GM18526 (cell line): ENCODE data around the gene DCDC2.

Experiments
- POLR2A ChIP-seq: IDR thresholded peaks from 3 replicates; pipeline ENCODE4 v1.6.1; 2011; ENCODE audit not compliant: insufficient read length; ENCODE audit errors: extremely low read depth

The DCDC2 gene

DNA sequence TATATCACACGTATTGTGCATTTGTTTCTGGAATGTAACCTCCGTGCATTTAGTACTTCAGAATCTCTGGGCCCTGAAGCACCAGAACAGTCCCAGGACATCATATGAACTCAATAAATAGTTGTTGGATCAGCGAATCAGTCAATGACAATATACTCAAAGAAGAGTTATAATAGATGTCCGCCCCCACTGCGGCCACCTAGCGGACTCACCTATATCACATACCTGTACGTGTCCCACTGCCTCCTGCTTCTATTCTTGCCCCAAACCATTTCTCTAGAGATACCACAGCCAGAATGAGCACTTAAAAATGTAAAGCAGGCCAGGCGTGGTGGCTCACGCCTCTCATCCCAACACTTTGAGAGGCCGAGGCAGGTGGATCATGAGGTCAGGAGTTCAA is 73.9 kb downstream of the DCDC2 start:
- TF ChIP-seq POLR2A, result no peak

GRCh38 chr6:24283043-24283985 is 74.5 kb downstream of the DCDC2 start:
- TF ChIP-seq POLR2A, result no peak

GRCh38 chr6:24274441-24275083 is 83.3 kb downstream of the DCDC2 start:
- TF ChIP-seq POLR2A, result no peak

DNA sequence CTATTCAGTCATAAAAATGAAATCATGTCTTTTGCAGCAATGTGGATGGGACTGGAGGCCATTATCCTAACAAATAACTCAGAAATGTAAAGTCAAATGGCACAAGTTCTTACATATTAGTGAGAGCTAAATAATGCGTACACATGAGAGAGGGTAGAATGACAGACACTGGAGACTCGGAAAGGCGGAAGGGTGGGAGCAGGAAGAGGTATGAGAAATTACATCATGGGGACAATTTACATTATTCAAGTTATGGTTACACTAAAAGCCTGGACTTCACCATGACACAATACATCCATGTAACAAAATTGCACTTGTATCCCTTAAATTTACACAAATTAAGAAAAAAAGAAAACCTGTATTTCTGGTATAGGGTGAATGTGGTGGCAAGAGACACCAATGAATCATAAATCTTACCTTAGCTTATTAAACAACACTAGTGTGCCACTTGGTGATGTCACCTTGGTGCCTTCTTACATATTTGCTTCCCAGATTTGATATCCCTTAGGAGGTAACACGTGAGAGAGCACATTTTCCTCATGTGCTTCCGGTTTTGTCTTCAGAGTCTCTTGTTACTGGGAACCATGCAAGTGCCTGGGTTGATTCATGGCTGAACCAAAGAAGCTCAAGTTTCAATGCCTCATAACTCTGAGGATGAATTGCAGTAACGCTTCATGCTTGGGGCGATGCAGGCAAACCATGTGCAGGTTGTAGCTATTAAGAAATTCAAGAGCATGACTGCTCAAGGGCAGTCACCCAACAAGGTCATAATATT is 84.6 kb downstream of the DCDC2 start:
- no peak for TF ChIP-seq POLR2A

- TF ChIP-seq POLR2A, result no peak
Measured at GRCh38 chr6:24272553-24272952, 85.3 kb downstream of the DCDC2 start.

GRCh38 chr6:24272148-24272547 is 85.7 kb downstream of the DCDC2 start:
- TF ChIP-seq POLR2A, result no peak

GRCh38 chr6:24270011-24270410 is 87.8 kb downstream of the DCDC2 start:
- no peak for TF ChIP-seq POLR2A

- no peak for TF ChIP-seq POLR2A
Measured at GRCh38 chr6:24257282-24257681, 100.6 kb downstream of the DCDC2 start.

DNA sequence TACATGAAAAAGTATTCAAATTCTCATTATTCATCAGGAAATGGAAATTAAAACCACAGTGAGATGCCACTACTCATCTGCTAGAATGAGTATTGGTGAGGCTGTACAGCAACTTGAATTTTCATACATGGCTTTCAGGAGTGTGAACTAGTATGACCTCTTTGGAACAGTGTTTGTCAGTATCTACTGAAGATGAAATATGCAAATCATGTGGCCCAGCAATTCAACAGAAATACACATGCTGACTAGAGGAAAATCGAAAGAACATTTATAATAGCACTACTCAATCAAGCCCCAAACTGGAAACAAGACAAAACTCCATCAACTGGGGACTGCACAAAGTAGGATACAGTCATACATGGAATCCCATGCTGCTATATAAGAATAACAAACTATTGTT is 102.2 kb downstream of the DCDC2 start:
- TF ChIP-seq POLR2A, result no peak

- TF ChIP-seq POLR2A, result no peak
Measured at GRCh38 chr6:24253360-24253759, 104.5 kb downstream of the DCDC2 start.

GRCh38 chr6:24252280-24252679 is 105.6 kb downstream of the DCDC2 start:
- TF ChIP-seq POLR2A, result no peak

DNA sequence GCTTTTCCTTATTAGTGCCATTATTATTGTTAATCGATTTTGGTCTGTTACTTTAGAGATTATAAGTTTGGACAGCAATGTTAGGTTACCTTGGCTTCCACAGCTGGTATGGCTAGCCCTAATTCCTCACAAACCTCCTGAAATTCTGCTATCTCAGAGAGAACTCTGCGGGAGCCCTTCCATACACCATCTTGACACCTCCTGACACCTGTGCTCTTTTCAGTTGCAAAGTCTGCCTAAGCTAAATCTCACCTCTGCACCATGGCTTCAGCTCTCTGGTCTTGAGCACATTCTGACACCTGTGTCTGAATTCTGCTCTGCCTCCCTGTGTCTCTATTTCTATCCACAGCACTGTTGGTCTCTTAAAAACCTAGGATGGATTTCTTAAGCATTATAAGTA is 106.5 kb downstream of the DCDC2 start:
- TF ChIP-seq POLR2A, result no peak

GRCh38 chr6:24249926-24250325 is 107.9 kb downstream of the DCDC2 start:
- TF ChIP-seq POLR2A, result no peak

DNA sequence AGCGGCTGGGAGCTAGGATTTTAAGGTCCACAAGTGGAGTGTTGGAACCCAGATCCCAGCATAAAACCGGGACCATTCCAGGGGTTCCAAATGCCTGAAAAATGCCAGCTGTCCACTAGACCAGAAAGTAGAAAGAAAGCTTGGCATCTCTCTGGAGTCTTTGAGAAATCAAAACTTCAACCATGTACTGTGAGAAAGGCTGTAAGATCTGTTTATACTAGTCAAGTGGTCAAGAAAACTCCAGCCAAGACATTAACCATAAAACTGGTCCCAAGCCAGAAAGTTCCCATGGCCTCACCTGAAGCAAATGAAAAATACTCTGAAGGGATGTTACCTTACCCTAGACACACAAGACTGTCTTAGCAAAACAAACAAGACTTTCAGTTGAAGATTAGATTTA is 112.6 kb downstream of the DCDC2 start:
- TF ChIP-seq POLR2A, result no peak

GRCh38 chr6:24242924-24243323 is 114.9 kb downstream of the DCDC2 start:
- TF ChIP-seq POLR2A, result no peak

DNA sequence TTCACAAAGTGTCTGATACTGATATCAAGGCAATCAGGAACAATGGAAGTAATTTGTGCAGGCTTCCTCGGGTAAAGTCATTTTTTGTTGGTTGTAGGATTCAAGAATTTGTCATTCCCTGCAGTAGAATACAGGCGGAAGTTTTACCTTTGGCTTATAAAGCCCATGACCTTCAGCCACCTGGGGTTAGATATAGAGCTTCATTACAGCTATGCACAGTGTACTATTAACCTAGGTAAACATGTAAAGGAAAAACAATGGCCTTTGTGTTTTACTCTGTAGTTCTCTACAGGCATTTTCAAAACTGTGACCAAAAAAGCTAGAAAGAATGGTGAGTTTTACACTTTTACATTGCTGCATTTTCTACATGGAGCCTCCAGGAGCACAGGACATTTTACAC is 116.9 kb downstream of the DCDC2 start:
- no peak for TF ChIP-seq POLR2A
